WTC11 (cell line): ENCODE data around the gene ITGAX.

Source experiments
- FOXP4 ChIP-seq: sonication (generic); formaldehyde crosslinking; IDR thresholded peaks from 2 replicates; pipeline ENCODE4 v1.8.0; 2022; ENCODE audit warnings: mild to moderate bottlenecking, missing genetic modification reagents
- HMGXB4 ChIP-seq: sonication (generic); formaldehyde crosslinking; IDR thresholded peaks from 2 replicates; pipeline ENCODE4 v1.8.1; 2023; ENCODE audit warnings: mild to moderate bottlenecking, moderate library complexity, missing genetic modification reagents
- IRF2 ChIP-seq: sonication (generic); formaldehyde crosslinking; IDR thresholded peaks from 2 replicates; pipeline ENCODE4 v1.8.0; 2022; ENCODE audit warnings: low read depth, missing genetic modification reagents, borderline replicate concordance
- JUN ChIP-seq: sonication (generic); formaldehyde crosslinking; IDR thresholded peaks from 2 replicates; pipeline ENCODE4 v1.8.0; 2023; ENCODE audit warnings: mild to moderate bottlenecking, missing genetic modification reagents
- NFYB ChIP-seq: sonication (generic); formaldehyde crosslinking; conservative IDR thresholded peaks from 2 replicates; pipeline ENCODE4 v1.8.0; 2022; ENCODE audit warnings: low read depth, missing genetic modification reagents
- SP1 ChIP-seq: sonication (generic); formaldehyde crosslinking; conservative IDR thresholded peaks from 2 replicates; pipeline ENCODE4 v1.8.1; 2022; ENCODE audit warnings: missing genetic modification reagents
- TCF7 ChIP-seq: sonication (generic); formaldehyde crosslinking; IDR thresholded peaks from 2 replicates; pipeline ENCODE4 v1.8.0; 2022; ENCODE audit warnings: mild to moderate bottlenecking, low read depth, missing genetic modification reagents, moderate library complexity
- TP53 ChIP-seq: sonication (generic); formaldehyde crosslinking; IDR thresholded peaks from 2 replicates; pipeline ENCODE4 v1.8.1; 2023; ENCODE audit warnings: mild to moderate bottlenecking, missing genetic modification reagents
- USF1 ChIP-seq: sonication (generic); formaldehyde crosslinking; IDR thresholded peaks from 2 replicates; pipeline ENCODE4 v1.8.0; 2022; ENCODE audit warnings: mild to moderate bottlenecking, missing genetic modification reagents
- TF ChIP-seq, protein P1 (sequence below): fragments of 200-600 bp; IDR thresholded peaks from 2 replicates; pipeline ENCODE4 v1.8.0; 2022; ENCODE audit warnings: antibody characterized with exemption
- TF ChIP-seq, protein P2 (sequence below): sonication (generic); formaldehyde crosslinking; IDR thresholded peaks from 2 replicates; pipeline ENCODE4 v1.8.1; 2022; ENCODE audit warnings: mild to moderate bottlenecking, missing genetic modification reagents, moderate library complexity, borderline replicate concordance
- TF ChIP-seq, protein P3 (sequence below): sonication (generic); formaldehyde crosslinking; IDR thresholded peaks from 2 replicates; pipeline ENCODE4 v1.8.1; 2023; ENCODE audit warnings: mild to moderate bottlenecking, missing genetic modification reagents
- TF ChIP-seq, protein P4 (sequence below): sonication (generic); formaldehyde crosslinking; IDR thresholded peaks from 2 replicates; pipeline ENCODE4 v1.8.1; 2023; ENCODE audit warnings: mild to moderate bottlenecking, missing genetic modification reagents, moderate library complexity
- TF ChIP-seq, protein P5 (sequence below): fragments of 250-450 bp; sonication (Bioruptor Pico); IDR thresholded peaks from 2 replicates; pipeline ENCODE4 v1.9.0; 2021; ENCODE audit warnings: mild to moderate bottlenecking, borderline replicate concordance

DNA sequence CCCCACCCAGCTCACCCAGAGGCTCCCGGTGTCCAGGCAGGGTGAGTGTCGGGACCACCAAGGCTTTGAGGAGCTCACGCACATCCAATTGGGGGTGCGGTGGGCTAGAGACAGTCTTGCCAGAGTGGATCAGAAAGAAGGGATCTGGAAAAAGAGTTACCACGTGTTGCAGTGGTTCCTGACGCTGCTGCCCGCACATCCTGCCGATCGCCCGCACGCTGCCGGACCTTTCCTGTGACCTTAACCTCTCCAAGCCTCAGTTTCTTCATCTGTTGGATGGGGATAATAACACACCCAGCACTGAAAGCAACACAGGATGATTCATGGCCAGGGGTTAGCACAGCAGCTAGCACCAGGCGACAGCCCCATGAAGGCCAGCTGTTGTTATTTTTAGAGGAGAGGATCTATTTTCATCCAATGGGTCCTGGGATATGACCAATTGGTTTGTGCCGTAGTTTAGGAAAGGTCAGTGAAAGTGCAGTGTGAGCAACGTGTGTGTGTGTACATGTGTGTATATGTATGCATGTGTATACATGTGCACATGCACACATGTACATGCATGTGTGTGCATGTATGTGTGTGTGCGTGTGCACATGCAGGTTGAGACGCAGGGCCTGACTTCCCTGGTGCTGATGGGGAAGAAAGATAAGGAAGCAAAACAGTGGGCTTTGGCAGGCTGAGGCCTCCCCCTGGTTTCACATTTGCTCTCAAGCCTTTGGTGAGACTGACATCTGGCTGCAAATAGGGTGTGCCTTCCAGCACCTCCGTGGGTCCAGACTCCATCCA, 2.5 kb downstream of the ITGAX start:
- TF ChIP-seq, protein P1, sequence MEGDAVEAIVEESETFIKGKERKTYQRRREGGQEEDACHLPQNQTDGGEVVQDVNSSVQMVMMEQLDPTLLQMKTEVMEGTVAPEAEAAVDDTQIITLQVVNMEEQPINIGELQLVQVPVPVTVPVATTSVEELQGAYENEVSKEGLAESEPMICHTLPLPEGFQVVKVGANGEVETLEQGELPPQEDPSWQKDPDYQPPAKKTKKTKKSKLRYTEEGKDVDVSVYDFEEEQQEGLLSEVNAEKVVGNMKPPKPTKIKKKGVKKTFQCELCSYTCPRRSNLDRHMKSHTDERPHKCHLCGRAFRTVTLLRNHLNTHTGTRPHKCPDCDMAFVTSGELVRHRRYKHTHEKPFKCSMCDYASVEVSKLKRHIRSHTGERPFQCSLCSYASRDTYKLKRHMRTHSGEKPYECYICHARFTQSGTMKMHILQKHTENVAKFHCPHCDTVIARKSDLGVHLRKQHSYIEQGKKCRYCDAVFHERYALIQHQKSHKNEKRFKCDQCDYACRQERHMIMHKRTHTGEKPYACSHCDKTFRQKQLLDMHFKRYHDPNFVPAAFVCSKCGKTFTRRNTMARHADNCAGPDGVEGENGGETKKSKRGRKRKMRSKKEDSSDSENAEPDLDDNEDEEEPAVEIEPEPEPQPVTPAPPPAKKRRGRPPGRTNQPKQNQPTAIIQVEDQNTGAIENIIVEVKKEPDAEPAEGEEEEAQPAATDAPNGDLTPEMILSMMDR, result no peak
- TF ChIP-seq SP1 (CRISPR knock-in tag) (no peak), TCF7 (CRISPR knock-in tag) (no peak), FOXP4 (CRISPR knock-in tag) (no peak), USF1 (CRISPR knock-in tag) (no peak), IRF2 (no peak), HMGXB4 (no peak), NFYB (CRISPR knock-in tag) (no peak), TP53 (CRISPR knock-in tag) (no peak), JUN (no peak)
- TF ChIP-seq, protein P2, sequence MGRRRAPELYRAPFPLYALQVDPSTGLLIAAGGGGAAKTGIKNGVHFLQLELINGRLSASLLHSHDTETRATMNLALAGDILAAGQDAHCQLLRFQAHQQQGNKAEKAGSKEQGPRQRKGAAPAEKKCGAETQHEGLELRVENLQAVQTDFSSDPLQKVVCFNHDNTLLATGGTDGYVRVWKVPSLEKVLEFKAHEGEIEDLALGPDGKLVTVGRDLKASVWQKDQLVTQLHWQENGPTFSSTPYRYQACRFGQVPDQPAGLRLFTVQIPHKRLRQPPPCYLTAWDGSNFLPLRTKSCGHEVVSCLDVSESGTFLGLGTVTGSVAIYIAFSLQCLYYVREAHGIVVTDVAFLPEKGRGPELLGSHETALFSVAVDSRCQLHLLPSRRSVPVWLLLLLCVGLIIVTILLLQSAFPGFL, result no peak
- TF ChIP-seq, protein P3, sequence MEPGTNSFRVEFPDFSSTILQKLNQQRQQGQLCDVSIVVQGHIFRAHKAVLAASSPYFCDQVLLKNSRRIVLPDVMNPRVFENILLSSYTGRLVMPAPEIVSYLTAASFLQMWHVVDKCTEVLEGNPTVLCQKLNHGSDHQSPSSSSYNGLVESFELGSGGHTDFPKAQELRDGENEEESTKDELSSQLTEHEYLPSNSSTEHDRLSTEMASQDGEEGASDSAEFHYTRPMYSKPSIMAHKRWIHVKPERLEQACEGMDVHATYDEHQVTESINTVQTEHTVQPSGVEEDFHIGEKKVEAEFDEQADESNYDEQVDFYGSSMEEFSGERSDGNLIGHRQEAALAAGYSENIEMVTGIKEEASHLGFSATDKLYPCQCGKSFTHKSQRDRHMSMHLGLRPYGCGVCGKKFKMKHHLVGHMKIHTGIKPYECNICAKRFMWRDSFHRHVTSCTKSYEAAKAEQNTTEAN (CRISPR knock-in tag), result no peak
- TF ChIP-seq, protein P4, sequence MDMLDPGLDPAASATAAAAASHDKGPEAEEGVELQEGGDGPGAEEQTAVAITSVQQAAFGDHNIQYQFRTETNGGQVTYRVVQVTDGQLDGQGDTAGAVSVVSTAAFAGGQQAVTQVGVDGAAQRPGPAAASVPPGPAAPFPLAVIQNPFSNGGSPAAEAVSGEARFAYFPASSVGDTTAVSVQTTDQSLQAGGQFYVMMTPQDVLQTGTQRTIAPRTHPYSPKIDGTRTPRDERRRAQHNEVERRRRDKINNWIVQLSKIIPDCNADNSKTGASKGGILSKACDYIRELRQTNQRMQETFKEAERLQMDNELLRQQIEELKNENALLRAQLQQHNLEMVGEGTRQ (CRISPR knock-in tag), result no peak
- TF ChIP-seq, protein P5, sequence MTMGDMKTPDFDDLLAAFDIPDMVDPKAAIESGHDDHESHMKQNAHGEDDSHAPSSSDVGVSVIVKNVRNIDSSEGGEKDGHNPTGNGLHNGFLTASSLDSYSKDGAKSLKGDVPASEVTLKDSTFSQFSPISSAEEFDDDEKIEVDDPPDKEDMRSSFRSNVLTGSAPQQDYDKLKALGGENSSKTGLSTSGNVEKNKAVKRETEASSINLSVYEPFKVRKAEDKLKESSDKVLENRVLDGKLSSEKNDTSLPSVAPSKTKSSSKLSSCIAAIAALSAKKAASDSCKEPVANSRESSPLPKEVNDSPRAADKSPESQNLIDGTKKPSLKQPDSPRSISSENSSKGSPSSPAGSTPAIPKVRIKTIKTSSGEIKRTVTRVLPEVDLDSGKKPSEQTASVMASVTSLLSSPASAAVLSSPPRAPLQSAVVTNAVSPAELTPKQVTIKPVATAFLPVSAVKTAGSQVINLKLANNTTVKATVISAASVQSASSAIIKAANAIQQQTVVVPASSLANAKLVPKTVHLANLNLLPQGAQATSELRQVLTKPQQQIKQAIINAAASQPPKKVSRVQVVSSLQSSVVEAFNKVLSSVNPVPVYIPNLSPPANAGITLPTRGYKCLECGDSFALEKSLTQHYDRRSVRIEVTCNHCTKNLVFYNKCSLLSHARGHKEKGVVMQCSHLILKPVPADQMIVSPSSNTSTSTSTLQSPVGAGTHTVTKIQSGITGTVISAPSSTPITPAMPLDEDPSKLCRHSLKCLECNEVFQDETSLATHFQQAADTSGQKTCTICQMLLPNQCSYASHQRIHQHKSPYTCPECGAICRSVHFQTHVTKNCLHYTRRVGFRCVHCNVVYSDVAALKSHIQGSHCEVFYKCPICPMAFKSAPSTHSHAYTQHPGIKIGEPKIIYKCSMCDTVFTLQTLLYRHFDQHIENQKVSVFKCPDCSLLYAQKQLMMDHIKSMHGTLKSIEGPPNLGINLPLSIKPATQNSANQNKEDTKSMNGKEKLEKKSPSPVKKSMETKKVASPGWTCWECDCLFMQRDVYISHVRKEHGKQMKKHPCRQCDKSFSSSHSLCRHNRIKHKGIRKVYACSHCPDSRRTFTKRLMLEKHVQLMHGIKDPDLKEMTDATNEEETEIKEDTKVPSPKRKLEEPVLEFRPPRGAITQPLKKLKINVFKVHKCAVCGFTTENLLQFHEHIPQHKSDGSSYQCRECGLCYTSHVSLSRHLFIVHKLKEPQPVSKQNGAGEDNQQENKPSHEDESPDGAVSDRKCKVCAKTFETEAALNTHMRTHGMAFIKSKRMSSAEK, result no peak
